ENCODE measurements around the gene PRKCH.
"Not testable (repeated sequence)": the region's sequence is repeated elsewhere in the genome, so short reads cannot be mapped to it uniquely, and the experiment has no call there.

Gene PRKCH

DNA sequence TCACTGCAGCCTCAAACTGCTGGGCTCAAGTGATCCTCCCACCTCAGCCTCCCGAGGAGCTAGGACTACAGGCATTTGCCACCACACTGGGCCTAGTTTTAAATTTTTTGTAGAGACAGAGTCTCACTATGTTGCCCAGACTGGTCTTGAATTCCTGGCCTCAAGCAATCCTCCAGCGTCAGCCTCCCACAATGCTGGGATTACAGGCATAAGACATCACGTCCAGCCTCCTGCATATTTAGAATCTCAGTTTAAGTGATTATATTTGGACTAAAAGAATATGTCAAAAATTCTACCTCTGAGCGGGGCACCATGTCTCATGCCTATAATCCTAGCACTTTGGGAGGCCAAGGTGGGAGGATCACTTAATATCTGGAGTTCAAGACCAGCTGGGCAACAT, 12.7 kb upstream of the PRKCH start:
- DNase-seq: not testable (repeated sequence)

DNA sequence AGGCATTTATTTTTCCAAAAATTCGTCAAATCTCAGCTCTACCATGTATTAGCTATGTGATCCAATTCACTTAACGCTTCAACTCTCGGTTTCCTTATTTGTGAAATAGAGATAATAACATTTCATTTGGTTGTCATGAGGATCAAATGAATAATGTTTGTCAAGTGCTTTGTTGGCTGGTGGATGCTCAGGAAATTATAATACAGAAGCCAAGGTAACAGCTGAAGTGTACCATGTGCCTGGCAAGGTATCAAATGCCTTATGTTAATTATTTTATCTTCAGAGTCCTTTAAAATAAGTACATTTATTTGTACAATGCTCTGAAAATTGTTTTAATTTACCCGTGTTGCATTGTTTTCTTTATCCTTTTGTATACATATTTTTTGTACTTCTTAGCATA, 6.1 kb upstream of the PRKCH start:
- peak in 1 of 3 experiments; percentile 20 for DNase-seq

DNA sequence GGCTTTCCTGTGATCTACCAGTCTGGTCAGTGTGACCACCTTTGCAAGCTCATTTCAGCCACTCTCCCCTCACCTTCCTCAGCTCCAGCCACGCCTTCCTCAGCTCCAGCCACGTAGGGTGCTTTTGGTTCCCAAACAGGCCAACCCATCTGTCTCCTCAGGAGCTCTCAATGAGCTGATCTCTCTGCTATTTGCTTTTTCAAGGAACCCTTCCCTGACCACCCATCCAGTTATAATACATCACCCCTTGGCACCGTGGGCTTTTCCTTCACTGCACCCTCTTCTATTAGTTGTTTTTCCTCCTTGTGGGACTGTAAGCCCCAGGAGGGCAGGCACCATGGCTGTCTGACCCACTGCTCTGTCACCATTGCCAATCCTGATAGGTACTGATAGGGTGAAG, 2.3 kb upstream of the PRKCH start:
- no peak for DNase-seq

DNA sequence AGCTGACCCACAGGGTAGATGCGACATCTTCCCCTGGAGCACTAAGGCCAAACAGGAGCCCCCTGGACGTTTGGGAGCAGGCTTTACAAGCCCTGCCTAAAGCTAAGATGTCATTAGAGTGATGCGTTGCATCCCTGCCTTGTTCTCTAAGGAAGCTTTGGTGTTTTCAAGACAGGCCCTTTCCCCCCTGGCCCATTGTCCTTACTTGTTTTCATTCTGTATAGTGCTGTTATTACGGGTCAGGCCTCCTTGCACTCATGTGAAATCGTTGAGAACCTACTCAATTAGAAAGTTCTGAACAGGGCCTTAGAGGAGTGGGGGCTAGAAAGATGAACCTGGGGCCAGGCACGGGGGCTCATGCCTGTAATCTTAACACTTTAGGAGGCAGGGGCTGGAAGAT, 1.7 kb upstream of the PRKCH start:
- DNase-seq: no peak

DNA sequence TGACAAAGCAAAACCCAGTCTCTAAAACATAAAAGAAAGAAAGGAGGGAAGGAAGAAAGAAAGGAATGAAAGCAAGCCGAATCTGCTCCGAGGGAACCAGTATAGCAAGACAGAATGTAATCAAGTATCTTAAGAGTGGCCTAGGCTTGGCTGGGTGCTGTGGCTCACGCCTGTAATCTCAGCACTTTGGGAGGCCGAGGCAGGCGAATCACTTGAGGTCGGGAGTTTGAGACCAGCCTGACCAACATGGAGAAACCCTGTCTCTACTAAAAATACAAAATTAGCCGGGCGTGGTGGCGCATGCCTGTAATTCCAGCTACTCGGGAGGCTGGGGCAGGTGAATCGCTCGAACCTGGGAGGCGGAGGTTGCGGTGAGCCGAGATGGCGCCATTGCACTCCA, 1.2 kb upstream of the PRKCH start:
- not testable (repeated sequence) for DNase-seq

DNA sequence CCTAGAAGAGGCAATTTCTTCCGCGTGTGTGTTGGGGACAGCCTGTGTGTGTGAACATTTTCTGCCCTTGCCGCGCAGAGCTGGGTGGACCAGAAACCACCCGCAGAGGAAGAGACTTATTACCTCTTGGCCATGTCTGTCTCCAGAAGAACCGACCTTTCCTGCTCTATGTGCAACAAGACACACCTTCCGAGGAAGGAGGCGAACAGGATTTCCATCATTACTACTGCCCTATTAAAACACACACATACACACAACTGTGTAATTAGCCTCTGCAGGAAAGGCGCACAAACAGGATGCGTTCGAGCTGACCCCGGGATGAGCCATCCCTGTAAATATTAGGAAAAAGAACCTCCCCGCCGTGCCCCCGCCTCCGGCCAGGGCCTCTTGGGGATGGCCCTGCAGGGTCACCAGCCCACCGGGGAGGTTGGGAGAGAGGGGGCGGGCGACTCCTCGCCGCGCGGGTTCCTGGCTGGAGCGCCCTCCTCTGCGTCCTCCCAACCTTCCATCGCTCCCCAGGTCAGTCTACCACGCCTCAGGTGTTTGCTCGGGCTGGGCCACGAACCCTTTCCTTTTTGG, 484 bp upstream of the PRKCH start:
- DNase-seq: peak in 2 of 3 experiments; percentile 77 to 78

DNA sequence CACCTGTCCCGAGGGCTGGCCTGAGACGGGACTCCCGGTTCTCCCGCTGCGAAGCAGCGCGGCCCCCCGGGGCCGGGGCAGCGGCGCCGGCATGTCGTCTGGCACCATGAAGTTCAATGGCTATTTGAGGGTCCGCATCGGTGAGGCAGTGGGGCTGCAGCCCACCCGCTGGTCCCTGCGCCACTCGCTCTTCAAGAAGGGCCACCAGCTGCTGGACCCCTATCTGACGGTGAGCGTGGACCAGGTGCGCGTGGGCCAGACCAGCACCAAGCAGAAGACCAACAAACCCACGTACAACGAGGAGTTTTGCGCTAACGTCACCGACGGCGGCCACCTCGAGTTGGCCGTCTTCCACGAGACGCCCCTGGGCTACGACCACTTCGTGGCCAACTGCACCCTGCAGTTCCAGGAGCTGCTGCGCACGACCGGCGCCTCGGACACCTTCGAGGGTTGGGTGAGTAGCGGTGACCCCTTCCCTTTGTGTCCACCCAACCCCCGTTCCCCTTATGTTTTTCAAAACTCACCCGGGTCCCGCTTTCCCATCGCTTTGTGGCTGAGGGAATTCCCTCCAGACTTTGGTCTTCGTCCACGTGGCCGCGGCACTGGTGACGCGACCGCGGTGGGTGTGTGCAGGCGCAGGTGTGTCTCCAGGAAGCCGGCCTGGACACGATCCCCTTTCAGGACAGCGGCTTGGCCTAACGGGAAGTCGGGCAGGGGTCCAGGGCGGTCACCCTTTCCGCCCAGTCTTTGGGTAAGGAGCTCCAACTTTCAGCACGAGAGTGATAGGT, 826 bp downstream of the PRKCH start:
- peak in 2 of 3 experiments; percentile 47 to 65 for DNase-seq

DNA sequence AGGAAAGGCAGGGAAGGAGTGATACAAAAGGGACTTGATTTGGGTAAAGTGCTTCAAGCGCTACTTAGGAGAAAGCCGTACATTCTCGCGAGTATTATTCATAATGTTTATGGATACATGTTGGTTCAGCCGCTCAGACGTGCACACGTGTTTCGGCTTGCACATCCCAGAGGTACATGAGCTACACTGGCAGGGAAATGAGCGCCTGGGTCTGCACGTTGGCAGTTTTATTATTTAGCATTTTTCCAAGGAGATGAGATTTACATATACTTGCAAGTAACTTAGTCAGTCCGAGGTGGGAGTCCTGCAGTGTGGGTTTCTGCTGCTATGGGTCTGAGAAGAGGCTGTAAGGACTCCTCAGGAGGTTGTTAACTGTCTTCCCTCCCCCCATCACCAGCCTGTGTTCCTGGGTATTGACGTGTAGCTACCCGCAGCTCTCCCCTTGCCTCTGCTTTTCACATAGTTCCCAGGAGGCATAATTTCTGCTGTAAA, 1.5 kb downstream of the PRKCH start:
- DNase-seq: peak in 1 of 3 experiments; percentile 65

DNA sequence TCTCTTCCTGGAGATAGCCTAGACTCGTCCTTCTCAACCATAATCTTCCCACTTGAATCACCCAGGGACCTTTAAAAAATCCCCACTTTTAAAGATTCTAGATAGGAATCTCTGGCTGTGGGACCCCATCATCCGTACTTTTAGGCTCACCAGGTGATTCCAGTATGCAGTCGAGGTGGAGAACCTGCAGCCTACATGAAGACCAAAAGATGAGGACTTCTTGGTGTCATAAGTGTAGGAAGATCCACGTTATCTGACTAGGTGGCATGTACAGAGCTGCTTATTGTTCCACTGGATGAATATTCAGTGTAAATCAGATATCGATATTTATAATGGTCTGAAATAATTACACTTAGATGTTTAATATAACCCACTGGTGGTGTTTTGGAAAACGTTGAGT, 2.6 kb downstream of the PRKCH start:
- no peak for DNase-seq

DNA sequence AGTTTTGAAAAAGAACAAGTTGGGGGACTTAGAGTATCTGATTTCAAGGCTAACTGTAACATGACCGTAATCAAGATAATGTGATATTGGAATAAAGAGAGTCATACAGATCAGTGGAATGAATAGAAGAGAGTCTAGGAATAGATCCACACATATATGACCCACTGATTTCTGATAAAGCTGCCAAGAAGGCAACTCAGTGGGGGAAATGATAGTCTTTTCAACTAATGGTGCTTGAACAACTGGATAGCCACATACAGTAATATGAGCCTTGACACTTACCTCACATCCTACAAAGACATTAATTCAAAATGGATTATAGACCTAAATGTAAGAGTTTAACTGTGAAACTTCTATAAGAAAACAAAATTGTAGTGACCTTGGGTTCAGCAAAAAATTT, 3.8 kb downstream of the PRKCH start:
- DNase-seq: no peak

DNA sequence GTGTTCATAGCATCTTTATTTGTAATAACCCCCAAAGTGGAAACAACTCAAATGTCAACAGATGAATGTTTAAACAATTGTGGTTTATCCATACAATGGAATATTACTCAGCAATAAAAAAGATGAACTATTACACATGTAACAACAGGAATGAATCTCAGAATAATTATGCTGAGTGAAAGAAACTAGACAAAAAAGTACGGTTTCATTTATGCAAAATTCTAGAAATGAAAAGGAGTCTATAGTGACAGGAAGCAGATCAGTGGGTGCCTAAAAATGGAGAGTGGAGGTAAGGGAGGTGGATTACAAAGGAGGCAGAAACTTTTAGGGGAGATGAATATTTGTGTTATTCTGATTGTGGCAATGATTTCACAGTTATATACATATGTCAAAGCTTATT, 4.8 kb downstream of the PRKCH start:
- DNase-seq: no peak

DNA sequence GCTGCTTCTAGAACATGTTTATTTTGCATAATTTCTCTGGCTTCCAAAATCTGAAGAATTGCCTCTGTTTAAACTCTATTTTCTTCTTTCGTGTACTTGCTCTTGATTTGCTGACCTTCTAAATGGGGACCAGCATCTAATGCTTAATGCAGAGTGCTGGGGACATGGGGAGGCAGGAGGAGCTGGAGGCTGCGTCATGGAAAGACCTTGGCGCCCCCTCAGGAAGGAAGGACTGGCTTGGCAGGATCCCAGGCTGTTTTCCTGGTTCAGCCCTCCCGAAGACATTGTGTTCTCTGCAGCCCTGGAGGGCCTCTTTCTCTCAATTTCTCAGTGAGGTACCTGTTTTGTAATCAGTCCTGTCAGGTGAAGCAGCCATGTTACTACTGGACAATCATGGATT, 5.5 kb downstream of the PRKCH start:
- no peak for DNase-seq

DNA sequence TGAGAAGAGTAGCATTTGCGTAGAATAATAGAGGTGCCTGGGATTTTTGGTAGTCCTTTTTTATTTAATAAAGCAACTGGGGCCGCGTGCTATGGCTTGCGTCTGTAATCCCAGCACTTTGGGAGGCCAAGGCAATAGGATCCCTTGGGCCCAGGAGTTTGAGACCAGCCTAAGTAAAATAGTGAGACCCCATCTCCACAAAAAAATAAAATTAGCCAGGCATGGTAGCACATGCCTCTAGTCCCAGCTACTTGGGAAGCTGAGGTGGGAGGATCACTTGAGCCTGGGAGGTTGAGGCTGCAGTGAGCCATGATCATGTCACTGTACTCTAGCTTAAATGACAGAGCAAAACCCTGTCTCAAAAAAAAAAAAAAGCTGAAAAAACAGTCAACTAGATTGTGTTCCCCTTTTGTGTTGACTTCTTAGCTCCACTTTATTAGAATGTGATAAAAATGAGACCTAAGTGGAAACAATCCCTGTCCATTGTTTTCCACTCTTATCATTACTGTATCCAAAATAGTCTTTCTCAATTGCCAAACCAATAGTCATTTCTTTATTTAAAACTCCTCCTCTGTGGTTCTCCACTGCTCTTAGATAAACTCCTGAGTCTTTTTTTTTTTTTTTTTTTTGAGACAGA, 7.4 kb downstream of the PRKCH start:
- DNase-seq: no peak

DNA sequence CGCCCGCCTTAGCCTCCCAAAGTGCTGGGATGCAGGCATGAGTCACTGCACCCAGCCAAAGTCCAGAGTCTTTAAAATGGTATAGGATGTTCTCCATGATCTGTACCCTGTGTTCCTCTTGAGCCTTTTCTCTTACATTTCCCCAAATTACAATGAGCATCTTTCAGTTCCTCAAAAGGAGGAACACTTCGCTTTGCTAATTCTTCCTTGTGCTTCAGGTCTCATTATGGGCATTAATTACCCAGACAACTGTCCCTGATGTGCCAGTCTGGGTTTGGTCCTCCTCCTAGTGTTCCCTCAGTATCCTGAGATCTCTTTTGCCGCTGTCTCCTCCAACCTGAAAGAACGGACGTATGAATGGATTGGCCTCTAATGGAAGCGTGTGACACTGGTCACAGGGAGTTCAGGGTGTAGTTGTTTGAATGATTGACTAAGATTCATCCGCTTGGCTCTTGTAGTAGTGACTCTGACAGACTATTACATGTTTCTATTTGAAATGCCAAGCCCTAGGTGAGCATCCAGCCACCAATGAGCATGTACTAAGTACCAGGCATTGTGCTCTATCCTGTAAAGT, 8.2 kb downstream of the PRKCH start:
- no peak for DNase-seq

DNA sequence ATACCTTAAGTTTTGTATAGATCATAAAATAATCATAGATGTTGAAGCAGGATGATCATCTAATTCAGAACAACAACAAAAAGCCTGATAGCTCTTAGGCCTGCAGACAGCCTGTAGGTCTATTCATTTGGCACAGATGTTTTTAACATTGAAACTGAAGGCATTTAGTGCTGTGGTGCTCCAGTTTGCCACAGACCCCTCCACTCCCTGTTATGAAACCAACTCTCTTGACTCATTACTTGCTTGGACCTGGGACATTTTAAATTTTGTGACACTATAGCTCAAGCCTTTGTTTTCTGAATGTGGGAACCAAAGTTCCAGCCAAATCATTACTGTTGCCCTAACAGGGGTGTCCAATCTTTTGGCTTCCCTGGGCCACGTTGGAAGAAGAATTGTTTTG, 9.1 kb downstream of the PRKCH start:
- DNase-seq: no peak

DNA sequence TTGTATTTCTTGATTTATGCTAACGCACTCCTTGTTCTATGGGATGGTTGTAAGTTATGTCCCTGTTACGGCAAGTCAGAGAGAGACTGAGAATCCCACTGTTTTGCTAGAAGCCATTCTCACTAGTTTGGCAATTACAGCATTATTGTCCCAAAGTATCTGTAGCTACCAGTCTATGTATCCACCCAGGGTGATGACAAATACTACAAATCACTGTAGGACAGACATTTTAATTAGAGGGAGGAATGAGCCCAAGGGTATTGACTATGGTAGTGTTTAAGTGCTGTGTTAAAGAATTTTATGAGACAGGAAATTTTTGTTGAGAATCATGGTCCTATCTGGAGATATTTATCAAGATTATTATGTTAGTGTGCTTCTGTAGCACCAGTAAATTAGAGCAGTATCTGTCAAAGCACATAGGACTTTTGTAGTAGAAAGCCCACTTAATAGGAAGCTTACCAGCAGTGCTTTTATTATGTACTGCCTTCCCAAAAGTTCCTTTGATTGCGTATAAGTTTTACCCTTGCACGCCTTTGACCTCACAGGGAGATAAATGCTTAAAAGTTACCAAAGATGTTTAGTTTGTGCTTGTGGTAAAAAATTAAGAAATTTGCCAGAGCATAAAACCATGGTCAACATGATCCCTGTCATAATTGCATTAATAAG, 10.7 kb downstream of the PRKCH start:
- DNase-seq: peak in 2 of 3 experiments; percentile 6 to 58

DNA sequence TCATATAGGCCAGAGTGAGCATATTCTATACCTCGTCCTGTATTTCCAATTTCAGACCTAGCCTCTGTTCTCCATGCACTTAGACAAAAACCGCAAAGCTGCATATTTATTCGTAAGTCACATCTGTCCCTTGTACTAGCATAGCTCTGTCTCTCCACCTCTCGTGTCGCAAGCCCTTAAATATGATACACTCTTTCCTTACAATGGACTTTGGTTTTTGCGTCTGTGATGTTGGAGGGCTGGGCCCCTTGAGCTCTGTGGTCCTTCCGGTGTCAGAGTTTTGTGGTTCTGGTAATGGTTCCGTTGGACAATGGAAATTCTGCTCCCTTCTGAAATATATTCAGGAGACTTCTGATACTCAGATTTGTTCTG, 11.3 kb downstream of the PRKCH start:
- DNase-seq: no peak

DNA sequence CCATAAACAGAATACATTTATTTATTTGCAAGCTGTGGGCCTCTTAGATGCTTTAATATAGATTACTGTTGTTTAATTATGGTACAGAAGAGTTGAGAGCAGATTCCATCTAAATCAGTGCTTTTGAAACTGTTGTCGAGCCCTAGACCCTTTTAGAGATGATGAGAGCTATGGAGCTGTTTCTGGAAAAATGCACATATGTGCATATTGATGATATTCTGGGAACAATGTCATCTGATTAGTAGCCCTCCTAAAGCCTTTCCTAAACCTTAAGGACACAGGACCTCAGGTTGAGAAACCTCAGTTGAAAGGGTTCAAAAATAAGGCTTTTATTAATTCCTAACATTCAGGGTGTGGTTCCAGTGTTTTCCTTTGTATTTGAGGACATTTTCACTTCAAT, 11.7 kb downstream of the PRKCH start:
- no peak for DNase-seq

DNA sequence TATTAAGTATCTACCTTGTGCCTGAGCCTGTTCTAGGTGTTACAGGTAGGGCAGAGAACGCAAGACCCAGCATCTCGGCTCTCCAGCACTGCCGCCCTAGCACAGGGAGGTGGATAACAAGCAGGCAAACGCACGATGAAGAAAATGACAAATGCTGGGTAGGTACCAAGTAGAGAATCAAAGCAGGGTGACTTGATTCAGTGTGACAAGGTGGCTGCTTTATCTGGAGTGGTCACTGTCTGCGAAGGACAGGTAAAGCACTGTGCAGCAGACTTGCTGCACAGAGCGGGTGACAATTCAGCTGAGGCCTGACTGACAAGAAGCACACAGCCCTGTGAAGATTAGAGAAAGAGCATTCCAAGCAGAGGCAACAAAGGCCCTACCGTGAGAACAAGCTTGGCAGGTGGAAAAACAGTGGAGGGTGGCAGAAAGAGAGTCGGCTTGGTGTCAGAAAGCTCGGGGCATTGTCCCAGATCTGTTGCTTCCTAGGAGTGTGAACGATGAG, 12.9 kb downstream of the PRKCH start:
- DNase-seq: no peak

DNA sequence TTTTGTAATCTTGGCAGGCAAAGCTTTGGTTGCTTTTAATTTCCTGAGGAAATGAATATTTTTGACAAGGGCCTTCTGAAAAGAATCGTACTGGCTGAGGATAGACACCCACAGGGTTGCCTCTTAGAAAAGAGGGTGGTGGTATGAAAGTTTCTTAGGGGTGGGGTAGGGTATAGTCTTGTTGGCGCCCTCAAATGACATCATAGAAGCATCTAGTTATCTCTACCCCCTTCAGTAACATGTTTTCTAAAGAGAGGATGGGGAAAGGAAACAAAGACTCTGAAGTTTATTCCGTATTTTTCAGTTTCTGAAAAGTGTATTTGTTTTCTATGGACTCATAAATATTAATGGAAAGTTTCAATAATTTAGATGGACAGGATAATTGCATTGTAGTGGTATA, 13.7 kb downstream of the PRKCH start:
- no peak for DNase-seq

DNA sequence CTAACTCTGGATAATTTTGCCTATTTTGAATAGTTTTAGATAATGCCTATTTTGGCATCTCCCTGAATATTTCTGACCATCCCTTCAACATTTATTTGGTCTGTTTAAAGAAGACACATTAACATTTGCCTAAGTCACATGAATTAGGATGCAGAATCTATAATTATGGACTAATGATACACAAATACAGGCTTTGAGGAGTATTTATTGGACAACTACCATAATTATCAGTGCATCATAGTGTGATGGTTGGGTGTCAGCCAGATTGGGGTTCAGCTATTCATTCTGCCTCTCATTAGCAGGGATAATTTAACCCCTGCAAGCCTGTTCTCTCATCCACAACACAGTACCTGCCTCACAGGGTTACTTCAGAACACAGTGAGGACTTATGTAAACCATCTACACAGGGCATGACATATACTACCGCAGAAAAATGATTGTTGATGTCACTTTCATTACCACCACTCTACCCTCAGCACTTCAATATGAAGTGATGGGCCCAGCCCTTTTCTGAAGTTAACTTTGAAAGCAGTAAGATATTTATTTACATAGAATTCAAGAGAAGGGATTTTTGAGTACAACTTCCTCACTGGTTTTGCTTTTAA, 14.4 kb downstream of the PRKCH start:
- peak in 2 of 3 experiments; percentile 26 to 68 for DNase-seq

DNA sequence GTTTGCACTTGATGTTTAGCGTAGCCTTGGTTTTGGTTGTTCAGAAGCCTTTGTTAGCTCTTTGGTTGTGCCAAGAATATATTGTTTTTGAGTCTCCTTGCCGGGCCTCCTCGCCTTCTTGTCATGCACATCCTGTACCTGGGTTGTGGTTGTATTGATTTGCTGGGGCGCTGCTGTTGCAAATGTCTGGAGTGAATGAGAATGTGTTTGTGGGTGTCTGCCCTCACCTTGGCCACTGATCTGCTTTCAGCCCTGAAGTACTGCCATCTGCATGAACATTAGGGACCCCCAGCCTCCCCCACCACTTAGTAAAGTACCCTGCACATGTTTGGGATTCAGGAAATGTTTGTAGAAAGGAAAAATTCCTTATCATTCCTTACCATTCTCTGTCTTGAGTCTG, 16.5 kb downstream of the PRKCH start:
- DNase-seq: no peak

DNA sequence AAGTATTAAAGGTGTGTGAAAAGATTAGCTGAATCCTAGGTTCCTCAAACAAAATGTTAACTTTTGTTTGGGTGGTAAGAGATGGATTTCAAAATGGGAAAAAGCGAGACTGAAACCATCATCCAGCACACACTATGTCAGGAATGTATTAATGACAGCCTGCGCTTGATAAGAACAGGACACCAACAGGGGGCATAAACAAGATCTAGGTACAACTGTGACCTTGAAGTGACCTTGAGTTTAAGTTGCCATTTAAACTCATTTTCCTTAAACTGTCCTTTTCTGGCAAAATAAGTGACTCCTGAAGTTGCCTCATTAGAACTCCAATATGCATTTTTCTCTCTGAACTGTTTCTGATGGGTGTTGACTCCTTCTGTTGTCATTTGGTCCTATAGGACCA, 17.1 kb downstream of the PRKCH start:
- DNase-seq: no peak
